ENCODE results near the gene RAMP2.
"Not testable (repeated sequence)": the region's sequence is repeated elsewhere in the genome, so short reads cannot be mapped to it uniquely, and the experiment has no call there.

Gene RAMP2

GRCh38 chr17:42760652-42761581 is at the start of gene RAMP2:
Gene RAMP2 (plus strand): TSS chr17:42761227. CDS start chr17:42761262, 35 bp downstream.
- DNase-seq, result peak; percentile 73

- DNase-seq, result peak; percentile 86
These were observed 39.9 kb upstream of the RAMP2 start for GRCh38 chr17:42720996-42721583.

GRCh38 chr17:42723636-42724035 is 37.4 kb upstream of the RAMP2 start:
- DNase-seq, result no peak

- no peak for DNase-seq
These were observed 35.9 kb upstream of the RAMP2 start for GRCh38 chr17:42725143-42725542.

- no peak for DNase-seq
These were observed 20.3 kb upstream of the RAMP2 start for GRCh38 chr17:42740699-42741098.

- DNase-seq, result not testable (repeated sequence)
These were observed 18.1 kb upstream of the RAMP2 start for GRCh38 chr17:42742916-42743315.

GRCh38 chr17:42743595-42744282 is 17.3 kb upstream of the RAMP2 start:
- peak; percentile 67 for DNase-seq

DNA sequence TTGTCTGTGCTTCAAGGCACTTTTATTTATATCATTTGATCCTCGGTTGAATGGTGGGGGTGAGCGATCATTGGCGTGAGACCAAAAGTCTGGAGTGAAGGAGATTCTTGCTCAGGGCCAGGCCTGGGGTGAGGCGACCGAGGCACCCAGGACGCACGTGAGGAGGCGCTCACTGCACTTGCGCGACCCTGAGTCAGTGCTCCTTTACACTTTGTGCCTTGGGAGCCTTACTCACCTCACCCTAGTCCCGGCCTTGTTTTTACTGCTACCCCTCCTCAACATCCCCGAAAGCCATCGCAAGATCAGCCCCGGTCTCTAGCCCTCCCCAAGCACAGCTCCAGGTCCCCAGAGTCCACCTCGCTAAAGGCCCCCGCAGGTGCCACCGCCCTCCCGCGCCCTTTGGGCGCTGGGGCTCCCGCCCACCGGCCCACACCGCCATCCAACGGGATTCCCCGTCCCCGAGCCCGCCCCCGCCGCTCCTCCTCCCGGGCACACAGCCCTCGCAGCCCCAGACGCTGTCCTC is 16.7 kb upstream of the RAMP2 start:
- DNase-seq, result peak; percentile 94

DNA sequence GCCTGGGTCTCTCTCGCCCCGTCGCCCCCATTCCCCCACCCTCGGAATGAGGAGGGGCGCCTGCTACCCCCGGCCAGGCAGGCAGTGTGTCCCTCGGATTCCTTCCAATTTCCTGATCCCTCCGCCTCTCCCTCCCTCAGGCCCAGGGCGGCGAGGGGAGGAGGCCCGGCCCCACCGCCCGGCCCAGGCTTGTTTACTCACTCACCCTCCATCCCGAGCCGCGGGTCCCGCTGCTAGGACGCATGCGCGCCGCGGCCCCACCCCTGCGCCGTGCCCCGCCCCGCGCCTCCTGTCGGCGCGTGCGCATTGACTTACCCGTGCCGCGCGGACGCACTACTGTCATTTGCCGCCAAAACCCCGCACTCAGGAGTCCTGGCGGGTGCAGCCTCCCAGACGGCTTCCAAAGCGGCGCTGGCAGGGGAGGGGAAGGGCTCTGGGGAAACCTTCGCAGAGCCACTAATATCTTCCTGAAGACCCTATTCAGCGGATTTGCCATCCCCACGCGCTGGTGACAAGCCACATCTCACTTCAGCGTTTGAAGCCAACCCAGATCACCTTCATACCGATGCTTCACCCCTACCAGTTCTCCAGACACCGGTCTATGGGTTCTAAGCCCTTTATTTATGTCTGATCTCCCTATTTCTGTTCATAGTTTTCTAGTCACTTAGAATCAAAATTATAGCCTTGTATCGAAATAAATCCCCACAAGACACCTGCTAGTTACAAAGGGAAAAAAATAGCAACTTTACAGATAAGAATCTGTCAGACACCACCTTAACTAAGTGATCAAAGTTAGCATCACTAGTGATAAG is 16.0 kb upstream of the RAMP2 start, which contains the start of gene EZH1:
Gene EZH1 (minus strand): TSS at position 235 of the 812 bp plus-strand sequence. CDS start 16,099 bp downstream, outside the sequence.
- peak; percentile 98 for DNase-seq

- DNase-seq, result no peak
These were observed 12.7 kb upstream of the RAMP2 start for GRCh38 chr17:42748202-42748907.

DNA sequence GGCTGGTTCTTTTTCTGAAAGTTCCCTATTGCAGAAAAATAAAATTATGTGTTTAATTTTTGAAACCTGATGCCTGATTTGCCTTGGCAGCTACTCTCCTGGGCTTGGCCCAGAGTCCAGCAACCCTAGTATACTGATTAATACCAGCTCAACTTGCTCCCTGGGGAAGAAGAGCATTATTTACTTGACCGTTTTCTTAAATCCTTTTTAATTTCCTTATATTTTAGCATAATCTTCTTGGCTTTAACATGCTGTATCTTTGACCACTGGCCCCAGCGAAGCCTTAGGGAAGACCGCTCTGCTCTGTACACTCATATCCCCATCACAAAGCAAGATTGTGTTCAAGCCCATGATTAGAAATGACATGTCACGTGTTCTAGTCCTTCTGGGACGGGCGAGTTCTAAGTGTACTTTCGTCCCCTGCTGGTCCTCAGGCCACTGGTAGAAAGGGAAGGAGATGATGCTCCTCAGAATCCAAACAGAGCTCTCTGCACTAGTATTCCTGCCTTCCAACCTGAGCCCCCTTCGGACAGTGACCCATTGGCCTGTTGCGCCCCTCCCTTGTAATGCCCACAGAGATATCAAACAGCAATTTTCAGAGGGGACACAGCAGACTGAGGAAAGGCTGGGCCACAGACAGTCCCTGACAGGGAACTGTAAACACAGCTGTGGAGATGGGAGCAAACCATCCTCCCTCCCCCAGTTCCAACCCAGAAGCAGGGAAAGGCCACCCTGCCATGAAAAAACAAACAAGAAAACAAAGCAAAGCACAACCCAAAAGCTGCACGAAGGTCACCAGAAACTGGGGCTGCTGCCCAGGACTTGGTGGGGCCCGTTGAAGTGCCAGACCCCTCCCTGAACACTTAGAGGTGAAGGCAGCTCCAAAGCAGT is 11.9 kb upstream of the RAMP2 start:
- no peak for DNase-seq

- DNase-seq, result no peak
These were observed 10.2 kb upstream of the RAMP2 start for GRCh38 chr17:42750739-42751344.

DNA sequence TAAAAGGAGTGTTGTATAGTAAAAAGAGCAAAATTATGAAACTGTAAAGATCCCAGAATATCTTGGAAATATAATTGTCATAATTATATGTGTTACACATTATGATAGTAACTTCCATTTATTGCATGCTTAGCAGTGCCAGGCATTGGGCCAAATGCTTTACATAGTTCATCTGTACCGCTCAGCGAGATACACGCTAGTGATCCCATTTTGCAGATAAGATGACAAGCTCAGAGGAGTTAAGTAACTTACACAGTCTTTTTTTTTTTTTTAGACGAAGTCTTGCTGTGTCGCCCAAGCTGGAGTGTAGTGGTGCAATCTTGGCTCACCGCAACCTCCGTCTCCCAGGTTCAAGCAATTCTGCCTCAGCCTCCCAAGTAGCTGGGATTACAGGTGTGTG is 9.4 kb upstream of the RAMP2 start:
- no peak for DNase-seq

- DNase-seq, result no peak
These were observed 6.2 kb upstream of the RAMP2 start for GRCh38 chr17:42754782-42755181.

GRCh38 chr17:42759982-42760651 is 910 bp upstream of the RAMP2 start:
- no peak for DNase-seq

- no peak for DNase-seq
These were observed 611 bp downstream of the RAMP2 start for GRCh38 chr17:42761638-42762037.

DNA sequence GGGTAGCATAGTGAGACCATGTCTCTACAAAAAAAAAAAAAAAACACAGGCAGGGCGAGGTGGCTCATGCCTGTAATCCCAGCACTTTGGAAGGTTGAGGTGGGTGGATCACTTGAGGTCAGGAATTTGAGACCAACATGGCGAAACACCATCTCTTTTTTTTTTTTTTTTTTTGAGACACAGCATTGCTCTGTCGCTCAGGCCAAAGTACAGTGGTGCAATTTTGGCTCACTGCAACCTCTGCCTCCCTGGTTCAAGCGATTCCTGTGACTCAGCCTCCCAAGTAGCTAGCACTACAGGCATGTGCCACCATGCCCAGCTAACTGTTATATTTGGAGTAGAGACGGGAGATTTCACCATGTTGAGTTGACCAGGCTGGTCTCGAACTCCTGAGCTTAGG is 5.1 kb downstream of the RAMP2 start:
- no peak for DNase-seq

DNA sequence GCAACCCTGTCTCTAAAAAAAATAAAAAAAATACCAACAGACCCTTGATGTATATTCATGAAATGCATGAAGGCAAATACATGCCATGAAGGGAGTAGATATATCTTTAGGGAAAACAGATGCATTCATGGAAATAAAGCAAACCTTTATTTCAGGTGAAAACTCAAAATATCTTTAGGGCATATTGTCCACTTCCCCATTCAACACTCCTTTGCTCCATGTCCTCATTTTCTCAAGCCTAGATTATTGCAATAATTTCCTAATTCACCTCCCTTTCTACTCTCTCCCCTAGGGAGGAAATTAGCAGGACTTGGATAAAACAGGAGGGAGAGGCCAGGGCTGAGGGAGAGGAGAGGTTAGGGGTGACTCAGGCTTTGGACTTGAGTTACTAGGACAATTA is 6.5 kb downstream of the RAMP2 start:
- no peak for DNase-seq

GRCh38 chr17:42768006-42768405 is 7.0 kb downstream of the RAMP2 start:
- not testable (repeated sequence) for DNase-seq

DNA sequence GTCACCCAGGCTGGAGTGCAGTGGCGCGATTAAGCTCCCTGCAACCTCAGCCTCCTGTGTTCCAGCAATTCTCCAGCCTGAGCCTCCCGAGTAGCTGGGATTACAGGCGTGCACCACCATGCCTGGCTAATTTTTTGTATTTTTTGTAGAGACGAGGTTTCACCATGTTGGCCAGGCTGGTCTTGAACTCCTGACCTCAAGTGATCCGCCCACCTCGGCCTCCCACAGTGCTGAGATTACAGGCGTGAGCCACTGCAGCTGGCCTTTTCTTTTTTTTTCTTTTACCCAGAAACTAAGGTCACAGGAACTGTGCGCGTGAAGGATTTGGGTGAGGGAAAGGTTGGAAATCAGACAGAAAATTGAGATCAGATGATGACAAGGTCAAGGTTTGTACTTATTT is 8.9 kb downstream of the RAMP2 start:
- not testable (repeated sequence) for DNase-seq

All from NCI-H82 (cell line).